Sigmoid colon (tissue), 7 donors: Measurements from ENCODE around the gene AP2A2. TPM values are rescaled to one million over a fixed set of nuclear protein-coding genes. Genes with fewer than 3 reads are reported as not detected.

ENCODE experiments used
- DNase-seq: peaks from one replicate; pipeline ENCODE4 v3.0.0-alpha.2; 2019
- H3K27ac ChIP-seq, 4 donors: fragments of 200-600 bp; sonication (generic); one replicate each; pipeline ENCODE4 v1.5.1; 2016 to 2019; ENCODE audit warnings: mild to moderate bottlenecking in 1 of 4
- H3K27me3 ChIP-seq, 3 donors: fragments of 200-600 bp; sonication (generic); one replicate each; pipeline ENCODE4 v1.5.1; 2019; ENCODE audit warnings: mild to moderate bottlenecking in 1 of 3
- H3K36me3 ChIP-seq, 4 donors: fragments of 200-600 bp; sonication (generic); one replicate each; pipeline ENCODE4 v1.5.1; 2016 to 2019
- H3K4me1 ChIP-seq, 4 donors: fragments of 200-600 bp; sonication (generic); one replicate each; pipeline ENCODE4 v1.5.1; 2017 to 2019
- H3K4me3 ChIP-seq, 4 donors: fragments of 200-600 bp; sonication (generic); one replicate each; pipeline ENCODE4 v1.5.1; 2017 to 2019; ENCODE audit warnings: mild to moderate bottlenecking in 2 of 4, moderate library complexity in 1 of 4
- H3K9me3 ChIP-seq, 4 donors: fragments of 200-600 bp in 3 of 4; sonication (generic) in 3 of 4; one replicate each; pipeline versions ENCODE4 v1.5.1 to v1.6.1; 2013 to 2019
- CTCF ChIP-seq, 4 experiments: fragments of 450-650 bp in 3 of 4; fragments of 200-600 bp in 1 of 4; IDR thresholded peaks; one replicate each; pipeline ENCODE4 v1.5.1; 2016 to 2019; ENCODE audit warnings: antibody characterized with exemption in 4 of 4, mild to moderate bottlenecking in 3 of 4, moderate library complexity in 2 of 4
- EP300 ChIP-seq, 4 donors: sonication (generic); formaldehyde crosslinking; IDR thresholded peaks; one replicate each; pipeline ENCODE4 v1.6.1; 2017; ENCODE audit warnings: antibody characterized with exemption in 4 of 4
- POLR2A ChIP-seq, 2 donors: fragments of 450-650 bp; IDR thresholded peaks; one replicate each; pipeline ENCODE4 v1.6.1; 2016; ENCODE audit warnings: antibody characterized with exemption in 2 of 2, mild to moderate bottlenecking in 2 of 2, moderate library complexity in 2 of 2
- POLR2AphosphoS5 ChIP-seq, 4 donors: sonication (generic); formaldehyde crosslinking; IDR thresholded peaks; one replicate each; pipeline ENCODE4 v1.6.1; 2017; ENCODE audit warnings: antibody characterized with exemption in 4 of 4
- WGBS, 2 donors: extraction: QIAGEN DNeasy Blood & Tissue Kit; methylation state at CpG; one replicate each; pipeline ENCODE4 v1.1.7; 2013; 5-methylcytosine and 5-hydroxymethylcytosine counted together
- intact Hi-C: fragments of 100-400 bp; cut with DNase I; formaldehyde crosslinking; loops from one replicate; pipeline ENCODE4 v1.15.1; 2023
- polyA plus RNA-seq, 3 donors: library from polyadenylated mRNA; stranded (reverse); fragments of 200-250 nt; gene quantifications; one replicate each; pipeline ENCODE4 v1.2.3, GENCODE V29; 2013
- total RNA-seq, 4 donors: library from RNA; depleted of rRNA; stranded (reverse); fragments of >200 nt; gene quantifications; one replicate each; pipeline ENCODE4 v1.1.0, GENCODE V29; 2016
- donor health status: healthy with polysubstance abuse.
- donor health status: Bipolar disorder and iron deficiency.
- donor health status: healthy.

The AP2A2 gene
- total and polyA plus RNA-seq, 7 donors: 21.0 to 78.4 (median 47.0) TPM

- TF ChIP-seq POLR2A (IDR thresholded peaks at IDR 0.05): no peak
- no peak for TF ChIP-seq POLR2AphosphoS5 (IDR thresholded peaks at IDR 0.05)
- TF ChIP-seq EP300 (IDR thresholded peaks at IDR 0.05): no peak
- TF ChIP-seq CTCF (IDR thresholded peaks at IDR 0.05): no peak
- no peaks in the 10 kb centered on the region for H3K9me3 ChIP-seq
- H3K27me3 ChIP-seq: no peaks in the 10 kb centered on the region
- WGBS, 2 donors: 93 to 96% methylated on average over 11 of the region's 11 CpGs
- H3K36me3 ChIP-seq: peaks cover 0 to 5% (median 2%) of the 10 kb centered on the region in 4 donors
- intact Hi-C loops: loop anchor here (5.0 kb wide), 1 partner anchor 82 kb away; no protein-coding TSS in a partner anchor
- H3K4me1 ChIP-seq: peaks cover 0 to 72% (median 51%) of the 10 kb centered on the region in 4 donors
- H3K4me3 ChIP-seq: no peak overlapping the region
- peak overlapping the region in 2 of 4 donors; percentile 1 to 15 for H3K27ac ChIP-seq
- DNase-seq: no peak
Observed at GRCh38 chr11:929405-929804, 3.7 kb downstream of the AP2A2 start.

GRCh38 chr11:931385-931784, 5.7 kb downstream of the AP2A2 start:
- no peak for DNase-seq
- Histone ChIP-seq H3K27me3 (no peaks in the 10 kb centered on the region), H3K4me3 (no peak overlapping the region), H3K4me1 (peaks cover 0 to 68% (median 49%) of the 10 kb centered on the region in 4 donors), H3K27ac (peak overlapping the region in 3 of 4 donors; percentile 26 to 66 (median 33)), H3K36me3 (peaks cover 0 to 5% (median 2%) of the 10 kb centered on the region in 4 donors), H3K9me3 (no peaks in the 10 kb centered on the region)
- no peak for TF ChIP-seq POLR2AphosphoS5 (IDR thresholded peaks at IDR 0.05)
- no peak for TF ChIP-seq POLR2A (IDR thresholded peaks at IDR 0.05)
- TF ChIP-seq EP300 (IDR thresholded peaks at IDR 0.05): no peak
- TF ChIP-seq CTCF (IDR thresholded peaks at IDR 0.05): no peak
- intact Hi-C loops: no loop called here
- WGBS, 2 donors: 58 to 78% methylated on average over 3 of the region's 3 CpGs

GRCh38 chr11:932435-932834, 6.8 kb downstream of the AP2A2 start:
- no peak for DNase-seq
- intact Hi-C loops: no loop called here
- H3K27ac ChIP-seq: peak overlapping the region in 3 of 4 donors; percentile 25 to 66 (median 57)
- no peaks in the 10 kb centered on the region for H3K27me3 ChIP-seq
- WGBS, 2 donors: 70 to 84% methylated on average over 4 of the region's 4 CpGs
- peak in 1 of 4 donors; percentile 12 for TF ChIP-seq EP300 (IDR thresholded peaks at IDR 0.05)
- no peak for TF ChIP-seq POLR2A (IDR thresholded peaks at IDR 0.05)
- peak in 1 of 4 donors; percentile 61 for TF ChIP-seq POLR2AphosphoS5 (IDR thresholded peaks at IDR 0.05)
- TF ChIP-seq CTCF (IDR thresholded peaks at IDR 0.05): no peak
- peaks cover 0 to 3% (median under 1%) of the 10 kb centered on the region in 4 donors for H3K36me3 ChIP-seq
- no peak overlapping the region for H3K4me3 ChIP-seq
- H3K9me3 ChIP-seq: no peaks in the 10 kb centered on the region
- peaks cover 0 to 62% (median 42%) of the 10 kb centered on the region in 4 donors for H3K4me1 ChIP-seq

- Histone ChIP-seq H3K9me3 (no peaks in the 10 kb centered on the region), H3K27me3 (no peaks in the 10 kb centered on the region), H3K27ac (peak overlapping the region in 3 of 4 donors; percentile 25 to 66 (median 57)), H3K4me3 (peak overlapping the region in 1 of 4 donors; percentile 4), H3K4me1 (peaks cover 0 to 54% (median 40%) of the 10 kb centered on the region in 4 donors), H3K36me3 (peaks cover 0 to 3% (median 0%) of the 10 kb centered on the region in 4 donors)
- DNase-seq: no peak
- intact Hi-C loops: no loop called here
- 57 to 81% methylated on average over 14 of the region's 14 CpGs for WGBS, 2 donors
- no peak for TF ChIP-seq POLR2A (IDR thresholded peaks at IDR 0.05)
- no peak for TF ChIP-seq EP300 (IDR thresholded peaks at IDR 0.05)
- TF ChIP-seq CTCF (IDR thresholded peaks at IDR 0.05): no peak
- TF ChIP-seq POLR2AphosphoS5 (IDR thresholded peaks at IDR 0.05): no peak
Observed at GRCh38 chr11:933142-933851, 7.6 kb downstream of the AP2A2 start.
